Fibroblast of skin of left quadriceps (primary cell): Measurements from ENCODE around the gene H6PD.

Source experiments
- DNase-seq, 2 experiments: peaks; one replicate each; pipeline ENCODE4 v3.0.0-alpha.2; 2013; ENCODE audit warnings: low read depth in 2 of 2

The H6PD gene

GRCh38 chr1:9207086-9207485 is 27.5 kb upstream of the H6PD start:
- no peak for DNase-seq

GRCh38 chr1:9207715-9208114 is 26.9 kb upstream of the H6PD start:
- DNase-seq: no peak

- no peak for DNase-seq
These were observed 23.2 kb upstream of the H6PD start for GRCh38 chr1:9211291-9211811.

- DNase-seq: no peak
These were observed 21.8 kb upstream of the H6PD start for GRCh38 chr1:9212735-9213134.

GRCh38 chr1:9213956-9214355 is 20.6 kb upstream of the H6PD start:
- no peak for DNase-seq

- no peak for DNase-seq
These were observed 15.7 kb upstream of the H6PD start for GRCh38 chr1:9218917-9219316.

- no peak for DNase-seq
These were observed 11.5 kb upstream of the H6PD start for GRCh38 chr1:9222846-9223625.

GRCh38 chr1:9224664-9225410 is 9.7 kb upstream of the H6PD start:
- no peak for DNase-seq

GRCh38 chr1:9225411-9225785 is 9.2 kb upstream of the H6PD start:
- DNase-seq: no peak

GRCh38 chr1:9228609-9229008 is 6.0 kb upstream of the H6PD start:
- peak; percentile 74 to 77 for DNase-seq

GRCh38 chr1:9229549-9229948 is 5.0 kb upstream of the H6PD start:
- DNase-seq: no peak

GRCh38 chr1:9230869-9231533 is 3.6 kb upstream of the H6PD start:
- no peak for DNase-seq

- DNase-seq: no peak
These were observed 2.8 kb upstream of the H6PD start for GRCh38 chr1:9231648-9232332.

- DNase-seq: no peak
These were observed 1.2 kb upstream of the H6PD start for GRCh38 chr1:9233241-9233941.

GRCh38 chr1:9233942-9234222 is 692 bp upstream of the H6PD start:
- DNase-seq: no peak

GRCh38 chr1:9235096-9235459 is 504 bp downstream of the H6PD start:
- DNase-seq: peak in 1 of 2 experiments; percentile 39

- DNase-seq: no peak
These were observed 986 bp downstream of the H6PD start for GRCh38 chr1:9235560-9235959.

GRCh38 chr1:9238134-9238533 is 3.6 kb downstream of the H6PD start:
- no peak for DNase-seq

- DNase-seq: no peak
These were observed 4.0 kb downstream of the H6PD start for GRCh38 chr1:9238550-9238949.

- no peak for DNase-seq
These were observed 5.2 kb downstream of the H6PD start for GRCh38 chr1:9239622-9240401.
